HL-60 (cell line): ENCODE measurements around the gene DDI2.

Source experiments
- DNase-seq, 2 experiments: peaks; one replicate each; pipeline ENCODE4 v3.0.0-alpha.2; 2010 to 2020; ENCODE audit warnings: low read depth in 1 of 2, low spot score in 1 of 2
- H3K27ac ChIP-seq: fragments of 250-450 bp; sonication (Bioruptor Pico); replicated peaks from 2 replicates; pipeline ENCODE4 v1.5.1; 2020; ENCODE audit warnings: mild to moderate bottlenecking, moderate library complexity
- H3K27me3 ChIP-seq: fragments of 250-450 bp; sonication (Bioruptor Pico); 2 replicates; pipeline ENCODE4 v1.5.1; 2021; ENCODE audit warnings: mild to moderate bottlenecking, moderate library complexity; ENCODE audit not compliant: insufficient read depth, poor library complexity, severe bottlenecking
- H3K4me3 ChIP-seq: replicated peaks from 2 replicates; pipeline ENCODE4 v1.5.1; 2011; ENCODE audit warnings: mild to moderate bottlenecking, control low read depth, low read length; ENCODE audit not compliant: insufficient read depth
- CTCF ChIP-seq: IDR thresholded peaks from one replicate; pipeline ENCODE4 v1.5.1; 2011; ENCODE audit warnings: low read length, control low read depth, inconsistent platforms; ENCODE audit not compliant: insufficient read depth
- GABPA ChIP-seq: IDR thresholded peaks from 2 replicates; pipeline ENCODE4 v1.6.1; 2012; ENCODE audit warnings: low read depth
- POLR2AphosphoS5 ChIP-seq: IDR thresholded peaks from 2 replicates; pipeline ENCODE4 v1.6.1; 2012; ENCODE audit warnings: low read depth
- SPI1 ChIP-seq: IDR thresholded peaks from 2 replicates; pipeline ENCODE4 v1.6.1; 2012; ENCODE audit warnings: low read depth, mild to moderate bottlenecking, borderline replicate concordance
- TF ChIP-seq, protein P1 (sequence below): IDR thresholded peaks from 2 replicates; pipeline ENCODE4 v1.6.1; 2012; ENCODE audit warnings: low read depth; ENCODE audit not compliant: insufficient replicate concordance

The DDI2 gene

DNA sequence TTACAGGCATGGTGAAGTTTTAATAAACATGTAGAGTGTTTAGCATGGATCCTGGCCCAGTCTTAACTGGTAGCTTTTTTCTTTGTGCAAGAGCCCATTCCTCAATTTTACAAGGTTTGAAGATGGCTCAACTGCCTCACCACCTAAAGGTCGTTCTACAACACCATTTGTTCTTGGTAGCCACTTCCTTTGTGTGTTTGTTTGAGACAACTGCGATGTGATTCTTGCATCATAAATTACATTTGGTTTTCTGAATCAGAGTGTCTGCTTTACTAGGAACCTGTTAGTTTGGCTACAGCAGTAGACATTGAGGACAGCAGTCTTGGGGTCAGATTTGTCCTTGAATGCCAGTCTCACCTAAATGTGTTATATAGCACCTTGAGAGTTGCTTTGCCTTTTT, 70.2 kb downstream of the DDI2 start:
- no peak for DNase-seq
- no peak overlapping the region for H3K4me3 ChIP-seq
- H3K27ac ChIP-seq, result no peak overlapping the region
- TF ChIP-seq POLR2AphosphoS5 (no peak), CTCF (no peak), SPI1 (no peak), GABPA (no peak)
- TF ChIP-seq, protein P1, sequence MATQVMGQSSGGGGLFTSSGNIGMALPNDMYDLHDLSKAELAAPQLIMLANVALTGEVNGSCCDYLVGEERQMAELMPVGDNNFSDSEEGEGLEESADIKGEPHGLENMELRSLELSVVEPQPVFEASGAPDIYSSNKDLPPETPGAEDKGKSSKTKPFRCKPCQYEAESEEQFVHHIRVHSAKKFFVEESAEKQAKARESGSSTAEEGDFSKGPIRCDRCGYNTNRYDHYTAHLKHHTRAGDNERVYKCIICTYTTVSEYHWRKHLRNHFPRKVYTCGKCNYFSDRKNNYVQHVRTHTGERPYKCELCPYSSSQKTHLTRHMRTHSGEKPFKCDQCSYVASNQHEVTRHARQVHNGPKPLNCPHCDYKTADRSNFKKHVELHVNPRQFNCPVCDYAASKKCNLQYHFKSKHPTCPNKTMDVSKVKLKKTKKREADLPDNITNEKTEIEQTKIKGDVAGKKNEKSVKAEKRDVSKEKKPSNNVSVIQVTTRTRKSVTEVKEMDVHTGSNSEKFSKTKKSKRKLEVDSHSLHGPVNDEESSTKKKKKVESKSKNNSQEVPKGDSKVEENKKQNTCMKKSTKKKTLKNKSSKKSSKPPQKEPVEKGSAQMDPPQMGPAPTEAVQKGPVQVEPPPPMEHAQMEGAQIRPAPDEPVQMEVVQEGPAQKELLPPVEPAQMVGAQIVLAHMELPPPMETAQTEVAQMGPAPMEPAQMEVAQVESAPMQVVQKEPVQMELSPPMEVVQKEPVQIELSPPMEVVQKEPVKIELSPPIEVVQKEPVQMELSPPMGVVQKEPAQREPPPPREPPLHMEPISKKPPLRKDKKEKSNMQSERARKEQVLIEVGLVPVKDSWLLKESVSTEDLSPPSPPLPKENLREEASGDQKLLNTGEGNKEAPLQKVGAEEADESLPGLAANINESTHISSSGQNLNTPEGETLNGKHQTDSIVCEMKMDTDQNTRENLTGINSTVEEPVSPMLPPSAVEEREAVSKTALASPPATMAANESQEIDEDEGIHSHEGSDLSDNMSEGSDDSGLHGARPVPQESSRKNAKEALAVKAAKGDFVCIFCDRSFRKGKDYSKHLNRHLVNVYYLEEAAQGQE, result no peak
- no peaks in the 10 kb centered on the region for H3K27me3 ChIP-seq

- Histone ChIP-seq H3K4me3 (no peak overlapping the region), H3K27me3 (no peaks in the 10 kb centered on the region), H3K27ac (no peak overlapping the region)
- TF ChIP-seq SPI1 (no peak), GABPA (no peak), CTCF (no peak), POLR2AphosphoS5 (no peak)
- TF ChIP-seq, protein P1, result no peak
- no peak for DNase-seq
Measured at GRCh38 chr1:15690317-15690716, 73.1 kb downstream of the DDI2 start.

- no peak for DNase-seq
- Histone ChIP-seq H3K27me3 (no peaks in the 10 kb centered on the region), H3K27ac (no peak overlapping the region), H3K4me3 (no peak overlapping the region)
- TF ChIP-seq, protein P1, result no peak
- TF ChIP-seq CTCF (no peak), POLR2AphosphoS5 (no peak), SPI1 (no peak), GABPA (no peak)
Measured at GRCh38 chr1:15691434-15692032, 74.3 kb downstream of the DDI2 start.
